H1 (cell line): ENCODE measurements around the gene MIS18A. TPM values are rescaled to one million over a fixed set of nuclear protein-coding genes. Genes with fewer than 3 reads are reported as not detected.

Source experiments
- CTCF ChIA-PET: fragments of 300-600 bp; sonication (Branson Sonifier 250); formaldehyde crosslinking; loops from one replicate; lab custom pipeline; 2021; ENCODE audit not compliant: partially characterized antibody; lab: Charles Lee
- POLR2A ChIA-PET: fragments of 300-600 bp; sonication (Branson Sonifier 250); formaldehyde crosslinking; loops from one replicate; lab custom pipeline; 2021; ENCODE audit warnings: inconsistent platforms; ENCODE audit not compliant: partially characterized antibody; lab: Charles Lee
- DNase-seq, 2 experiments: peaks; one replicate each; pipeline versions ENCODE4 v3.0.0 to v3.0.0-alpha.2; 2010 to 2022; ENCODE audit warnings: low spot score in 2 of 2, low read depth in 1 of 2, mixed read lengths in 1 of 2
- FAIRE-seq: peaks from 2 replicates; lab custom pipeline; 2011; peaks lifted over from hg19 to GRCh38; lab: Jason Lieb, UNC
- H2AFZ ChIP-seq: 2 replicates; pipeline ENCODE4 v1.8.1; 2012; ENCODE audit warnings: low read length, inconsistent platforms
- H2AK5ac ChIP-seq: 2 replicates; pipeline ENCODE4 v1.6.1; 2013; ENCODE audit warnings: low read depth, low read length
- H2BK120ac ChIP-seq: replicated peaks from 2 replicates; pipeline ENCODE3; 2013; ENCODE audit warnings: low read depth, low read length, inconsistent platforms
- H2BK12ac ChIP-seq: 2 replicates; pipeline ENCODE4 v1.6.1; 2013; ENCODE audit warnings: low read depth, low read length
- H2BK15ac ChIP-seq: 2 replicates; pipeline ENCODE4 v1.6.1; 2013; ENCODE audit warnings: low read length
- H2BK20ac ChIP-seq: 2 replicates; pipeline ENCODE4 v1.6.1; 2013; ENCODE audit warnings: low read length
- H2BK5ac ChIP-seq: 2 replicates; pipeline ENCODE4 v1.6.1; 2013; ENCODE audit warnings: low read depth, low read length
- H3K14ac ChIP-seq: 2 replicates; pipeline ENCODE4 v1.6.1; 2013; ENCODE audit warnings: inconsistent platforms; ENCODE audit not compliant: insufficient read length
- H3K18ac ChIP-seq: 2 replicates; pipeline ENCODE4 v1.6.1; 2013; ENCODE audit warnings: low read length; ENCODE audit errors: extremely low read depth
- H3K23ac ChIP-seq: 2 replicates; pipeline ENCODE4 v1.6.1; 2013; ENCODE audit warnings: inconsistent platforms; ENCODE audit not compliant: insufficient read length
- H3K23me2 ChIP-seq: 2 replicates; pipeline ENCODE4 v1.6.1; 2013; ENCODE audit warnings: low read depth, low read length
- H3K27ac ChIP-seq: 2 replicates; pipeline ENCODE4 v1.6.1; 2011; ENCODE audit warnings: low read depth, low read length, inconsistent platforms
- H3K27me3 ChIP-seq, 4 experiments: replicated peaks in 1 of 4; 1 replicate in 1 of 4; 2 replicates in 3 of 4; pipeline versions ENCODE4 v1.6.1 to v1.8.1; 2011 to 2013; ENCODE audit warnings: low read length in 3 of 4, mild to moderate bottlenecking in 3 of 4, inconsistent platforms in 2 of 4, mixed read lengths in 2 of 4, moderate library complexity in 1 of 4; ENCODE audit not compliant: control insufficient read depth in 3 of 4, insufficient read depth in 3 of 4; ENCODE audit errors: extremely low read depth in 1 of 4
- H3K36me3 ChIP-seq, 4 experiments: 2 replicates each; pipeline versions ENCODE4 v1.6.1 to v1.8.1; 2011 to 2013; ENCODE audit warnings: mild to moderate bottlenecking in 4 of 4, low read length in 3 of 4, moderate library complexity in 2 of 4, control low read depth in 1 of 4, inconsistent platforms in 1 of 4; ENCODE audit not compliant: insufficient read depth in 4 of 4, control insufficient read depth in 2 of 4
- H3K4ac ChIP-seq: replicated peaks from 2 replicates; pipeline ENCODE3; 2013; ENCODE audit warnings: low read length, low read depth, mixed read lengths, inconsistent platforms; ENCODE audit not compliant: insufficient read length
- H3K4me1 ChIP-seq, 4 experiments: replicated peaks in 1 of 4; 1 replicate in 1 of 4; 2 replicates in 3 of 4; pipeline versions ENCODE4 v1.6.1 to v1.8.1; 2011 to 2013; ENCODE audit warnings: low read length in 3 of 4, inconsistent platforms in 2 of 4, mixed read lengths in 1 of 4; ENCODE audit not compliant: insufficient read depth in 4 of 4, control insufficient read depth in 3 of 4
- H3K4me2 ChIP-seq, 2 experiments: 2 replicates each; pipeline versions ENCODE4 v1.6.1 to v1.8.1; 2011 to 2013; ENCODE audit warnings: low read depth in 2 of 2, low read length in 2 of 2, control low read depth in 1 of 2, inconsistent platforms in 1 of 2, mild to moderate bottlenecking in 1 of 2; ENCODE audit not compliant: insufficient read depth in 1 of 2
- H3K4me3 ChIP-seq, 4 experiments: fragments of 200-600, 300-600 bp in 1 of 4; sonication (generic), shearing (Covaris generic), sonication (Bioruptor Twin) in 1 of 4; 2 replicates each; pipeline versions ENCODE4 v1.5.1 to v1.8.1; 2011 to 2016; ENCODE audit warnings: low read length in 4 of 4, low read depth in 3 of 4, control low read depth in 2 of 4, inconsistent platforms in 2 of 4, mild to moderate bottlenecking in 2 of 4, mixed read lengths in 1 of 4, moderate library complexity in 1 of 4; ENCODE audit not compliant: insufficient read depth in 2 of 4; ENCODE audit errors: extremely low read depth in 1 of 4
- H3K56ac ChIP-seq: replicated peaks from 2 replicates; pipeline ENCODE3; 2013; ENCODE audit warnings: low read depth, mild to moderate bottlenecking, mixed read lengths, low read length, inconsistent platforms; ENCODE audit not compliant: insufficient read length
- H3K79me1 ChIP-seq: 2 replicates; pipeline ENCODE4 v1.6.1; 2013; ENCODE audit warnings: low read depth, low read length, control low read depth
- H3K79me2 ChIP-seq, 2 experiments: 2 replicates each; pipeline versions ENCODE4 v1.6.1 to v1.8.1; 2012 to 2013; ENCODE audit warnings: low read length in 2 of 2, mild to moderate bottlenecking in 2 of 2, inconsistent platforms in 1 of 2; ENCODE audit not compliant: insufficient read depth in 2 of 2, control insufficient read depth in 1 of 2
- H3K9ac ChIP-seq, 4 experiments: replicated peaks in 1 of 4; 1 replicate in 1 of 4; 2 replicates in 3 of 4; pipeline versions ENCODE4 v1.6.1 to v1.8.1; 2011 to 2013; ENCODE audit warnings: low read depth in 3 of 4, low read length in 3 of 4, control low read depth in 2 of 4, mild to moderate bottlenecking in 2 of 4, moderate library complexity in 2 of 4, inconsistent platforms in 1 of 4; ENCODE audit errors: extremely low read depth in 1 of 4
- H3K9me3 ChIP-seq, 2 experiments: 2 replicates each; pipeline versions ENCODE4 v1.6.1 to v1.8.1; 2012 to 2013; ENCODE audit warnings: mild to moderate bottlenecking in 2 of 2, moderate library complexity in 2 of 2, control low read depth in 1 of 2, inconsistent platforms in 1 of 2, low read depth in 1 of 2, low read length in 1 of 2, mixed read lengths in 1 of 2; ENCODE audit not compliant: insufficient read depth in 2 of 2
- H4K20me1 ChIP-seq, 2 experiments: replicated peaks in 1 of 2; 2 replicates each; pipeline versions ENCODE3 to v1.8.1; 2011 to 2013; ENCODE audit warnings: inconsistent platforms in 2 of 2, low read length in 2 of 2, mild to moderate bottlenecking in 1 of 2; ENCODE audit not compliant: insufficient read depth in 2 of 2, control insufficient read depth in 1 of 2
- H4K5ac ChIP-seq: 2 replicates; pipeline ENCODE4 v1.6.1; 2013; ENCODE audit warnings: low read length, low read depth, mixed read lengths, inconsistent platforms; ENCODE audit not compliant: insufficient read length
- H4K8ac ChIP-seq: 2 replicates; pipeline ENCODE4 v1.8.0; 2013; ENCODE audit warnings: mild to moderate bottlenecking, moderate library complexity, low read length, inconsistent platforms; ENCODE audit not compliant: insufficient read depth; ENCODE audit errors: extremely low read depth
- H4K91ac ChIP-seq: replicated peaks from 2 replicates; pipeline ENCODE3; 2013; ENCODE audit warnings: low read length, mixed read lengths, inconsistent platforms; ENCODE audit not compliant: insufficient read length
- EP300 ChIP-seq, 2 experiments: IDR thresholded peaks; 1 replicate in 1 of 2; 2 replicates in 1 of 2; pipeline ENCODE4 v1.6.1; 2011 to 2012; ENCODE audit warnings: low read depth in 2 of 2, low read length in 2 of 2, mild to moderate bottlenecking in 2 of 2, borderline replicate concordance in 1 of 2, inconsistent platforms in 1 of 2, moderate library complexity in 1 of 2
- WGBS, 2 experiments: shearing (Covaris generic) in 1 of 2; methylation state at CpG; one replicate each; pipeline versions ENCODE4 v1.1.6 to v1.1.7; 2013 to 2015; ENCODE audit warnings: low lambda C conversion rate in 2 of 2, mixed read lengths in 2 of 2, inconsistent platforms in 1 of 2, low coverage in 1 of 2, missing lambda C conversion rate in 1 of 2; ENCODE audit not compliant: insufficient replicate concordance in 2 of 2, insufficient coverage in 1 of 2, insufficient read length in 1 of 2; ENCODE audit errors: extremely low coverage in 1 of 2, missing lambda C conversion rate in 1 of 2; 5-methylcytosine and 5-hydroxymethylcytosine counted together
- polyA plus RNA-seq, 7 experiments: library from polyadenylated mRNA; depleted of rRNA in 3 of 7; stranded (reverse) in 5 of 7; unstranded in 2 of 7; fragments of >200 nt in 5 of 7; fragments of 200-250 nt in 2 of 7; gene quantifications; 1 replicate in 5 of 7; 2 replicates in 1 of 7; 4 replicates in 1 of 7; pipeline versions ENCODE4 v1.2.1 to v1.2.3, GENCODE V29; 2011 to 2013; ENCODE audit warnings: missing spikeins in 2 of 7, mixed read lengths in 2 of 7
- total RNA-seq: library from RNA; stranded (reverse); fragmentation: NEBNext Ultra II Directional; extraction: Animal tissue kit (Norgen Biotek cat#: 25700); gene quantifications from 2 replicates; pipeline ENCODE4 v1.2.1, GENCODE V29; 2021

The MIS18A gene
- total and polyA plus RNA-seq, 2 of the 8 experiments (the other 6 are each of a cell fraction or from before 2014, with no cell fraction given): 28.9 to 53.0 TPM

DNA sequence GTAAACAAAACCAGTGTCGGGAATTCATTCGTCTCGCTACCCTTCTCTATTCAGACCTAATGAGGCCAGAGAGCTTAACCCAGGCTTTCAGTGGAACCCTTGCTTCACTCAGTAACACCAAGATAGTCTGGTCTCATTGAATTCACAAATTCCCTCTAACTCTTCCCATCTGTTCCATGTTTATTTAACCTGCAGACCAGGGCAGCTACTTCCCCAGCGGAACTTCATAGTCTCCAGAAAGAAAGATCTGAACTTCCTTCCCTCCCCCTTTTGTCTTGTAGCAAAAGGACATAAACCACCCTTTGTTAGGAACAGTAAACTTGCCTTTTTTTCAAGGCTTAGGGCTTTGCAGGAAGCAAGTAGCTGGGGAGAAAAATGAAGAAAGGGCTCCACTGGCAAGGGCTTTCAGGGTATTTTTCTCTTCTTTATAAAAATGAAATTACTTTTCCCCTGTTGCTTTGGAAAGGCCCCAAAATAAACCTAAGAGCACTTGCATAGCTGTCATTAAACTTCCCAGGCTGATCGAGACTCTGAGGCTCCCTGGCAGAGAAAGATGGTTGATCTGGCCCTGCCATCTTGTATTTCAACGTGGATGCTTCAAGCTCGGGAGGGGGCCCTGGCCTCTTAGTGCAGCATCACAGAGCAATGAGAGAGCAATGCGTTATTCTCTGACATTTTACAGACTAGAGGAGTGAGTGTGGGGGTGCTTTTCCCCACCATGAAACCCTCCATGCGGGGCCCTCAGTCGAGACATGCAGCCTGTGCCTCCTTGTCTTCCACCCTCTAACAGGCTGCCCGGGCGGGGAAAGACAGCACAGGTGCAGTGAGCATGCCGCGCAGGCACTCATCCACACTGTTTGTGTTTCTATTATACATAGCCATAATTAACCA is 30.0 kb downstream of the MIS18A start:
- POLR2A ChIA-PET: no interaction called here
- H3K4ac ChIP-seq: no peak overlapping the region
- no peaks in the 10 kb centered on the region for H3K4me1 ChIP-seq
- 0 out of 2 replicates have a peak overlapping the region, but pooled peaks have one; percentile 4 for H2AFZ ChIP-seq
- no peak overlapping the region for H2AK5ac ChIP-seq
- no peak overlapping the region for H4K5ac ChIP-seq
- H3K79me2 ChIP-seq: no peaks in the 10 kb centered on the region
- H4K20me1 ChIP-seq: no peaks in the 10 kb centered on the region
- TF ChIP-seq EP300 (IDR thresholded peaks at IDR 0.05; ENCODE audit: borderline replicate concordance in 1 of 2, low read depth in 2 of 2, low read length in 2 of 2): no peak
- TF ChIP-seq, all 59 proteins: peak for 0
- Histone ChIP-seq H3K23me2 (peaks cover 1% of the 10 kb centered on the region; the same call in 1 of the 2 replicates), H3K14ac (no peak overlapping the region), H2BK120ac (no peak overlapping the region), H4K8ac (no peak overlapping the region), H3K18ac (no peak overlapping the region; the same call in 1 of the 2 replicates), H3K36me3 (no peaks in the 10 kb centered on the region), H2BK15ac (no peak overlapping the region), H2BK12ac (no peak overlapping the region), H3K23ac (no peak overlapping the region), H2BK20ac (no peak overlapping the region), H3K27ac (no peak overlapping the region), H3K27me3 (no peaks in the 10 kb centered on the region), H3K56ac (no peak overlapping the region), H3K4me2 (no peak overlapping the region), H2BK5ac (no peak overlapping the region), H3K4me3 (no peak overlapping the region), H3K79me1 (no peaks in the 10 kb centered on the region; the same call in 1 of the 2 replicates), H3K9ac (no peak overlapping the region), H3K9me3 (no peaks in the 10 kb centered on the region), H4K91ac (no peak overlapping the region)
- 87% methylated on average over 14 of the region's 14 CpGs; no CpG with 5 or more reads in 1 of the 2 experiments for WGBS, 2 experiments
- FAIRE-seq (no peak), DNase-seq (no peak)
- CTCF ChIA-PET: interaction anchor here (0.6 to 2.1 kb wide), 4 partner anchors 9 to 375 kb away, joined by 3 to 14 read pairs (median 3); no protein-coding TSS in a partner anchor
